Astrocyte of the spinal cord (primary cell): ENCODE data around the gene FLT4.
A peak's percentile ranks its signal among the peaks of the same experiment; 100 is the strongest.

Experiments
- DNase-seq: peaks from one replicate; pipeline ENCODE4 v3.0.0; 2011; ENCODE audit warnings: low read depth, low spot score
- H3K4me3 ChIP-seq: 2 replicates; pipeline ENCODE4 v1.5.1; 2011; ENCODE audit warnings: low read depth, mild to moderate bottlenecking, low read length, moderate library complexity
- in situ Hi-C: cut with HindIII; loops from 2 replicates; pipeline ENCODE4 v1.10.0; 2017; ENCODE audit warnings: low sequenced_read_pairs
- TF ChIP-seq, protein P1 (sequence below): IDR thresholded peaks from 2 replicates; pipeline ENCODE4 v1.5.1; 2012; ENCODE audit warnings: low read depth, mild to moderate bottlenecking, low read length, inconsistent platforms

FLT4 gene

GRCh38 chr5:180649297-180650039 lies at the start of gene FLT4:
Gene FLT4 (minus strand): TSS chr5:180649600. CDS start chr5:180649545, 55 bp downstream.
- in situ Hi-C loops = no loop called here

GRCh38 chr5:180699042-180699441 lies 49.6 kb upstream of the FLT4 start:
- no peak for DNase-seq
- in situ Hi-C loops = no loop called here
- H3K4me3 ChIP-seq = no peak overlapping the region
- TF ChIP-seq, protein P1, sequence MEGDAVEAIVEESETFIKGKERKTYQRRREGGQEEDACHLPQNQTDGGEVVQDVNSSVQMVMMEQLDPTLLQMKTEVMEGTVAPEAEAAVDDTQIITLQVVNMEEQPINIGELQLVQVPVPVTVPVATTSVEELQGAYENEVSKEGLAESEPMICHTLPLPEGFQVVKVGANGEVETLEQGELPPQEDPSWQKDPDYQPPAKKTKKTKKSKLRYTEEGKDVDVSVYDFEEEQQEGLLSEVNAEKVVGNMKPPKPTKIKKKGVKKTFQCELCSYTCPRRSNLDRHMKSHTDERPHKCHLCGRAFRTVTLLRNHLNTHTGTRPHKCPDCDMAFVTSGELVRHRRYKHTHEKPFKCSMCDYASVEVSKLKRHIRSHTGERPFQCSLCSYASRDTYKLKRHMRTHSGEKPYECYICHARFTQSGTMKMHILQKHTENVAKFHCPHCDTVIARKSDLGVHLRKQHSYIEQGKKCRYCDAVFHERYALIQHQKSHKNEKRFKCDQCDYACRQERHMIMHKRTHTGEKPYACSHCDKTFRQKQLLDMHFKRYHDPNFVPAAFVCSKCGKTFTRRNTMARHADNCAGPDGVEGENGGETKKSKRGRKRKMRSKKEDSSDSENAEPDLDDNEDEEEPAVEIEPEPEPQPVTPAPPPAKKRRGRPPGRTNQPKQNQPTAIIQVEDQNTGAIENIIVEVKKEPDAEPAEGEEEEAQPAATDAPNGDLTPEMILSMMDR = no peak

More at GRCh38 chr5:180649297-180650039, at the start of gene FLT4:
- TF ChIP-seq, protein P1 = no peak
- H3K4me3 ChIP-seq = peak within 1 kb of the TSS; percentile 23
- no peak for DNase-seq

DNA sequence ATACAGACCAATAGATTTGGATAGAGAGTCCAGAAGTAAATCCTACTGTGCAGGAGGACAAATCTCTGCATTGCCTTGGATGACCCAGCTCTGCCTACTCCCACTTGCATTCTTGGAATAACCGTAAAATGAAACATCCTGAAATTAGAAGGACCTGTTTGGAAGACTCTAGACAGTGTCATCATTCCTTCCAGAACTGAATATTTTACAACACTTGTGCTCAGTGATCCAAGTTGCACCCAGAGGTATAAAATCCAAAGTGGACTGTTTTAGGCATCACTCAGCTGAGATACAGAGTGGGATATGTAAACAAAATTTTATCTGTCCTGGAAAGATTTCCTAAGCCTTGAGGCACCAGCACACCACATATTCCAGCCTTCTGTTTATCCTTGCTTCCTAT lies 46.7 kb upstream of the FLT4 start:
- TF ChIP-seq, protein P1 = no peak
- in situ Hi-C loops = no loop called here
- no peak overlapping the region for H3K4me3 ChIP-seq
- no peak for DNase-seq

- H3K4me3 ChIP-seq = no peak overlapping the region
- TF ChIP-seq, protein P1 = no peak
- in situ Hi-C loops = no loop called here
- no peak for DNase-seq
These were observed 43.0 kb upstream of the FLT4 start for GRCh38 chr5:180692429-180692828.

DNA sequence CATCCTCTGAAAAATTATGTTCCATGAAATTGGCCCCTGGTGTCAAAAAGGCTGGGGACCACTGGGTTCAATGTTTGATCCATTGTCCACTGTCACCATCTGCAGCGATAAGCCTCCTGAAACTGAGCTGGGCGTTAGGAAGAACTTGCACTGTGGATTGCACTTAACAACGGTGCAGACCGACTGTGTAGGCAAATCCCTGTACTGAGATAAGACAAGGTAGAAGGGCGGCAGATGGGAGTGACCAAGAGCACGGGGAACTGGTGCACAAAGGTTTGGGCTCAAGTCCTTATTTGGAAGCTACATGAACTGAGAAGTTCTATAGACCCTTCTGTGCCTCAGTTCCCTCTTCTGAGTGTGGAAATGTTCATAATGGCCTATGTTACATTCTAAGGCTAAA lies 41.6 kb upstream of the FLT4 start:
- no peak for DNase-seq
- in situ Hi-C loops = no loop called here
- H3K4me3 ChIP-seq = no peak overlapping the region
- TF ChIP-seq, protein P1 = no peak

DNA sequence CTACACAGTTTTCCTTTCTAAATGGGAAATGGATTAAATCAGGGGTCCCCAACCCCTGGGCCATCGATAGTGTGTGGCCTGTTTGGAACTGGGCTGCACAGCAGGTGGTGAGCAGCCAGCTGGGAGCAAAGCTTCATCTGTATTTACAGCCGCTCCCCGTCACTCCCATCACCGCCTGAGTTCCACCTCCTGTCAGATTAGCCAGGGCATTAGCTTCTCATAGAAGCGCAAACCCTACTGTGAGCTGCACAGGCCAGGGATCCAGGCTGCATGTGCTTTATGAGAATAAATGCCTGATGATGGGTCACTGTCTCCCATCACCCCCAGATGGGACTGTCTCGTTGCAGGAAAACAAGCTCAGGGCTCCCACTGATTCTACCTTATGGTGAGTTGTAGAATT lies 41.2 kb upstream of the FLT4 start:
- in situ Hi-C loops = no loop called here
- no peak for DNase-seq
- H3K4me3 ChIP-seq = no peak overlapping the region
- TF ChIP-seq, protein P1 = no peak

GRCh38 chr5:180689775-180690174 lies 40.4 kb upstream of the FLT4 start:
- in situ Hi-C loops = no loop called here
- TF ChIP-seq, protein P1 = no peak
- H3K4me3 ChIP-seq = no peak overlapping the region
- no peak for DNase-seq
